ENCODE data around the gene MEN1. TPM values are rescaled to one million over a fixed set of nuclear protein-coding genes. Genes with fewer than 3 reads are reported as not detected.

The MEN1 gene
- total and polyA plus RNA-seq, 2 experiments from 2014 or later, result 13.2 to 24.6 TPM

- Histone ChIP-seq H4K20me1 (ENCODE audit: insufficient read depth) (no peaks in the 10 kb centered on the region), H3K9me3 (ENCODE audit: low read depth) (no peaks in the 10 kb centered on the region), H3K27ac (no peak overlapping the region), H3K4me3 (no peak overlapping the region), H3K4me2 (ENCODE audit: unreplicated experiment) (no peak overlapping the region), H3K27me3 (replicated peaks; ENCODE audit: insufficient read depth) (no peaks in the 10 kb centered on the region), H3F3A (ENCODE audit: insufficient read depth) (no peaks in the 10 kb centered on the region), H3K36me3 (ENCODE audit: low read depth) (no peaks in the 10 kb centered on the region), H3K9ac (no peak overlapping the region), H3K4me1 (ENCODE audit: insufficient read depth) (no peaks in the 10 kb centered on the region), H3K9me2 (ENCODE audit: insufficient read depth) (no peaks in the 10 kb centered on the region), H2AFZ (no peak overlapping the region), H3K79me2 (ENCODE audit: insufficient read depth) (no peaks in the 10 kb centered on the region)
- in situ Hi-C loops (cut with MboI), result no loop called here
- WGBS, 2 experiments (ENCODE audit: low coverage in 1 of 2, low lambda C conversion rate in 2 of 2, missing lambda C conversion rate in 2 of 2), result 89 to 93% methylated on average over 17 to 19 of the region's 19 CpGs
- no peak for TF ChIP-seq EZH2phosphoT487 (IDR thresholded peaks at IDR 0.05; ENCODE audit: insufficient read depth, low read depth)
- no peak for TF ChIP-seq EZH2 (IDR thresholded peaks at IDR 0.05; ENCODE audit: insufficient read depth, poor library complexity, severe bottlenecking)
- DNase-seq, result no peak
Observed at GRCh38 chr11:64796757-64797541, 13.4 kb downstream of the MEN1 start.

DNA sequence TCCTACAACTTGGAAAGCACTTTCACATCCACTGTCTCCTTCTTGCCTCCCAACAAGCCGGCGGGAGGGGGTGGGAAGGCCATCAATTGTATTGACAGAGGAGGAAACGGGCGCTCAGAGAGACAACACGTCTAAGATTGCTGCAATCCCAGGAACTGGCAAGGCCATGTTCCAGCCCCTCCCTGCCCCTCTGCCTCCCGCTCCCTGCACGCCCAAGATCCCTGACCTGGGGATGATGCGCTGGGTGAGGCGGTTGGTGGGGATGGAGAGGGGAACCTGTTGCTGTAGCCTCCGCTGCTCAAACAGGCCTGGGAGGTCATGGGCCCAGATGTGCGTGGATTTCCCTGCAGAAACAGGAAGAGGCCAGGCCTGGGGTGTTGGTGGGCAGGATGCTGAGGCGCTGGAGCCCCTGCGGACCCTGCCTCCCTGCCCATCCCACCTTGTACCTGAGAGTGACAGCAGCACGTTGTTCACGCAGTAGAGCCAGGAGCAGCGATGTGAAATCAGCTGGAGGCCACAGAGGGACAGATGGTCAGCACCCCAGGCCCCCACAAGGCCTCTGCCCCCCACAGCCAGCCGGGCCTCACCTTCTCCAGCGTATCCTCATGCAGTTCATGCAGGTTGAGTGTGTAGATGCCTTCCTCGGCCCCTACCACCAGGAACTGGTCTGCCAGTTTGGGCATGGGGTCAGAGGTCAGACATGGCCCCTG lies 14.1 kb downstream of the MEN1 start:
- Histone ChIP-seq H3K9me2 (ENCODE audit: insufficient read depth) (no peaks in the 10 kb centered on the region), H2AFZ (no peak overlapping the region), H3K27me3 (replicated peaks; ENCODE audit: insufficient read depth) (no peaks in the 10 kb centered on the region), H3K4me3 (no peak overlapping the region), H3K9ac (no peak overlapping the region), H3K4me2 (ENCODE audit: unreplicated experiment) (no peak overlapping the region), H4K20me1 (ENCODE audit: insufficient read depth) (no peaks in the 10 kb centered on the region), H3K79me2 (ENCODE audit: insufficient read depth) (no peaks in the 10 kb centered on the region), H3F3A (ENCODE audit: insufficient read depth) (no peaks in the 10 kb centered on the region), H3K36me3 (ENCODE audit: low read depth) (no peaks in the 10 kb centered on the region), H3K4me1 (ENCODE audit: insufficient read depth) (no peaks in the 10 kb centered on the region), H3K27ac (no peak overlapping the region), H3K9me3 (ENCODE audit: low read depth) (no peaks in the 10 kb centered on the region)
- in situ Hi-C loops (cut with MboI), result no loop called here
- WGBS, 2 experiments (ENCODE audit: low coverage in 1 of 2, low lambda C conversion rate in 2 of 2, missing lambda C conversion rate in 2 of 2), result 84 to 88% methylated on average over 17 of the region's 19 CpGs
- DNase-seq, result no peak
- TF ChIP-seq EZH2 (IDR thresholded peaks at IDR 0.05; ENCODE audit: insufficient read depth, poor library complexity, severe bottlenecking) (no peak), EZH2phosphoT487 (IDR thresholded peaks at IDR 0.05; ENCODE audit: insufficient read depth, low read depth) (no peak)

DNA sequence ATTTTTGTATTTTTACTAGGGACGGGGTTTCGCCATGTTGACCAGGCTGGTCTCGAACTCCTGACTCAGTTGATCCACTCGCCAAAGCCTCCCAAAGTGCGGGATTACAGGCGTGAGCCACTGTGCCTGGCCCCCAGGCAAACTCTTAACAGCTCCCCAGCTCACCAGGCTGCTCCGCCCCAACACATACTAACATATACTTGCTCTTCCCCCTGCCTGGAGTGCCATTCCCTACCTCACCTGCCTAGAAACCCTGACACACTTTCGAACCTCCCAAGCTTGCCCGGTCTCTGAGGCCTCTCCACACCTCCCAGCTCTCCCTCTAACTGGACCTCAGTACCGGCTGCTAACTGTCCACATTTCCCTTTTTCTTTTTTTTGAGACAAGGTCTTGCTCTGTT lies 15.8 kb downstream of the MEN1 start:
- Histone ChIP-seq H3K9ac (no peak overlapping the region), H3K9me2 (ENCODE audit: insufficient read depth) (no peaks in the 10 kb centered on the region), H3K9me3 (ENCODE audit: low read depth) (no peaks in the 10 kb centered on the region), H3K27ac (no peak overlapping the region), H3K4me3 (no peak overlapping the region), H3K4me2 (ENCODE audit: unreplicated experiment) (no peak overlapping the region), H3F3A (ENCODE audit: insufficient read depth) (no peaks in the 10 kb centered on the region), H4K20me1 (ENCODE audit: insufficient read depth) (no peaks in the 10 kb centered on the region), H3K36me3 (ENCODE audit: low read depth) (no peaks in the 10 kb centered on the region), H3K79me2 (ENCODE audit: insufficient read depth) (no peaks in the 10 kb centered on the region), H2AFZ (no peak overlapping the region), H3K27me3 (replicated peaks; ENCODE audit: insufficient read depth) (no peaks in the 10 kb centered on the region), H3K4me1 (ENCODE audit: insufficient read depth) (no peaks in the 10 kb centered on the region)
- in situ Hi-C loops (cut with MboI), result no loop called here
- WGBS, 2 experiments (ENCODE audit: low coverage in 1 of 2, low lambda C conversion rate in 2 of 2, missing lambda C conversion rate in 2 of 2), result 98 to 99% methylated on average over 8 to 10 of the region's 10 CpGs
- TF ChIP-seq EZH2phosphoT487 (IDR thresholded peaks at IDR 0.05; ENCODE audit: insufficient read depth, low read depth), result no peak
- TF ChIP-seq EZH2 (IDR thresholded peaks at IDR 0.05; ENCODE audit: insufficient read depth, poor library complexity, severe bottlenecking), result no peak
- no peak for DNase-seq

DNA sequence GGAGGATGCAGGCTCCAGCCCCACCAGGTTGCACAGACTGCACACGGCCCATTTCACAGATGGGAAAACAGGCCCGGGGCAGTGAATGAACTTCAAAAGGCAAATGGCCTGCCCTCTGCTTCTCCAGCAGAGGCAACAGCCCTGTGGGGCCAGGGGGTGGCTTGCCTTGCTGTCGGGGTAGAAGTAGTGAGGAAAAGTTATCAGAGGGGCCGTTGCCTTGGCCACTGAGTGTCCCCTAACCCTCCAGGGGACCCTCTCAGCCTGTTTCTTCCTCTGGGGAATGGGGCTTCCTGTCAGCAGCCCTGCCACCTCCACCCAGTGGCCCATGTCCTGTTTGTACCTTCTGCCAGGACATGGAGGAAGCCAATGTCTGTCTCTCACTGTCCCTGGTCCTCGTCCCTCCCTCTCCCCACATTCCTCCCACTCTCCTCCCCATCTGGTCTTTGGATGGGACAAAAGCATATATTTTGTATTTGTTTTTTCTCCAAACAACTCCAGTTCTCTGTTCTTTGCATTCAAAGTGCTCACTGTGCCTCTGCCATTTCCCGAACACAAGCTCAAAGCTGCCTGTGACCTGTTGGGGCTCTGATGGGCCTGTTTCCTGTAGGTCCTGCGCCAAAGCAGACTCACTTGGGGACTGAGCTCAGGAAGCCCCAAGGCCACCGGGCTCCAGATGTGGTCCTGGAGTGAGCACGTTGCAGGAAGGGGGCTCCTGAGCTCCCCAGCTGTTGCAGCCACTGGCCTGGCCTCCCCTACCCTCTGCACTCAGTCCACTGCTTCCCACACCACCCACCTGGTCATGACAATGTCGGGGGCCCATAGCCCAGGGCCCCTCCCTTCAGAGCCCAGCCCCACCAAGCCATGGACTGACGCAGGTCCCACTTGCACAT lies 16.8 kb downstream of the MEN1 start:
- no peak overlapping the region for H2AFZ ChIP-seq
- H3K4me2 ChIP-seq (ENCODE audit: unreplicated experiment), result no peak overlapping the region
- TF ChIP-seq EZH2 (IDR thresholded peaks at IDR 0.05; ENCODE audit: insufficient read depth, poor library complexity, severe bottlenecking) (no peak), EZH2phosphoT487 (IDR thresholded peaks at IDR 0.05; ENCODE audit: insufficient read depth, low read depth) (no peak)
- no peaks in the 10 kb centered on the region for H3K27me3 ChIP-seq (replicated peaks; ENCODE audit: insufficient read depth)
- H3F3A ChIP-seq (ENCODE audit: insufficient read depth), result no peaks in the 10 kb centered on the region
- no peak for DNase-seq
- H4K20me1 ChIP-seq (ENCODE audit: insufficient read depth), result no peaks in the 10 kb centered on the region
- no peaks in the 10 kb centered on the region for H3K9me3 ChIP-seq (ENCODE audit: low read depth)
- H3K4me3 ChIP-seq, result no peak overlapping the region
- H3K27ac ChIP-seq, result no peak overlapping the region
- no peaks in the 10 kb centered on the region for H3K79me2 ChIP-seq (ENCODE audit: insufficient read depth)
- H3K36me3 ChIP-seq (ENCODE audit: low read depth), result no peaks in the 10 kb centered on the region
- in situ Hi-C loops (cut with MboI), result no loop called here
- H3K4me1 ChIP-seq (ENCODE audit: insufficient read depth), result no peaks in the 10 kb centered on the region
- no peak overlapping the region for H3K9ac ChIP-seq
- H3K9me2 ChIP-seq (ENCODE audit: insufficient read depth), result no peaks in the 10 kb centered on the region
- 76% methylated on average over 11 of the region's 11 CpGs for WGBS, 2 experiments (ENCODE audit: low coverage in 1 of 2, low lambda C conversion rate in 2 of 2, missing lambda C conversion rate in 2 of 2)
